HL-60 (cell line): ENCODE data around the gene MGAT4B.

ENCODE experiments used
- GABPA ChIP-seq: IDR thresholded peaks from 2 replicates; pipeline ENCODE4 v1.6.1; 2012; ENCODE audit warnings: low read depth
- POLR2AphosphoS5 ChIP-seq: IDR thresholded peaks from 2 replicates; pipeline ENCODE4 v1.6.1; 2012; ENCODE audit warnings: low read depth
- SPI1 ChIP-seq: IDR thresholded peaks from 2 replicates; pipeline ENCODE4 v1.6.1; 2012; ENCODE audit warnings: low read depth, mild to moderate bottlenecking, borderline replicate concordance
- TF ChIP-seq, protein P1 (sequence below): IDR thresholded peaks from one replicate; pipeline ENCODE4 v1.5.1; 2011; ENCODE audit warnings: low read length, control low read depth, inconsistent platforms; ENCODE audit not compliant: insufficient read depth
- TF ChIP-seq, protein P2 (sequence below): IDR thresholded peaks from 2 replicates; pipeline ENCODE4 v1.6.1; 2012; ENCODE audit warnings: low read depth; ENCODE audit not compliant: insufficient replicate concordance

DNA sequence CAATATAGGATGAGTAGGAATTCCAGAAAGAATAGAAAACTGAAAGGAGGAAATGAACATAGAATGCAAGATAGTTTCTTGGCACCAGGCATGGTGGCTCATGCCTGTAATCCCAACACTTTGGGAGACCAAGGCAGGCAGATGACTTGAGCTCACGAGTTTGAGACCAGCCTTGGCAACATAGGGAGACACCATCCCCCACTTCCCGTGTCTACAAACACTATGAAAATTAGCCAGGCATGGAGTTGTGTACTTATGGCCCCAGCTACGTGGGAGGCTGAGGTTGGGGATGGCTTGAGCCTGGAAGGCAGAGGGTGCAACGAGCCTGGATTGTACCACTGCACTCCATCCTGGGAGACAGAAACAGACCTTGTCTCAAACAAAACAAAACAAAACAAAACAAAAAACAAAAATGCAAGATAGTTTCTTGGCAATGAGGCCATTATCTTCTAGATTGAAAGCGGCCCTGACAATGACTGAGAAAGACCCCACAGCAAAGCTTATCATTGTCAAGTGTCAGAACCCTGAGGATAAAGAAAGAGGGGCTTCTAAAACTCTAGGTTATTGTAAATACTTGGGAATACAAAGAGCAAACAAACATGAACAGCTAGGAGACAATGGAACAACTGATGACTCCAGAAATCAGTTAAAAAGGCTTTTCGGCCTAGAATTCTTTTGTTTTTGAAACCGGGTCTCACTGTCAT lies 23.2 kb upstream of the MGAT4B start:
- TF ChIP-seq, protein P1, sequence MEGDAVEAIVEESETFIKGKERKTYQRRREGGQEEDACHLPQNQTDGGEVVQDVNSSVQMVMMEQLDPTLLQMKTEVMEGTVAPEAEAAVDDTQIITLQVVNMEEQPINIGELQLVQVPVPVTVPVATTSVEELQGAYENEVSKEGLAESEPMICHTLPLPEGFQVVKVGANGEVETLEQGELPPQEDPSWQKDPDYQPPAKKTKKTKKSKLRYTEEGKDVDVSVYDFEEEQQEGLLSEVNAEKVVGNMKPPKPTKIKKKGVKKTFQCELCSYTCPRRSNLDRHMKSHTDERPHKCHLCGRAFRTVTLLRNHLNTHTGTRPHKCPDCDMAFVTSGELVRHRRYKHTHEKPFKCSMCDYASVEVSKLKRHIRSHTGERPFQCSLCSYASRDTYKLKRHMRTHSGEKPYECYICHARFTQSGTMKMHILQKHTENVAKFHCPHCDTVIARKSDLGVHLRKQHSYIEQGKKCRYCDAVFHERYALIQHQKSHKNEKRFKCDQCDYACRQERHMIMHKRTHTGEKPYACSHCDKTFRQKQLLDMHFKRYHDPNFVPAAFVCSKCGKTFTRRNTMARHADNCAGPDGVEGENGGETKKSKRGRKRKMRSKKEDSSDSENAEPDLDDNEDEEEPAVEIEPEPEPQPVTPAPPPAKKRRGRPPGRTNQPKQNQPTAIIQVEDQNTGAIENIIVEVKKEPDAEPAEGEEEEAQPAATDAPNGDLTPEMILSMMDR: no peak
- TF ChIP-seq GABPA (no peak), POLR2AphosphoS5 (no peak), SPI1 (no peak)
- TF ChIP-seq, protein P2, sequence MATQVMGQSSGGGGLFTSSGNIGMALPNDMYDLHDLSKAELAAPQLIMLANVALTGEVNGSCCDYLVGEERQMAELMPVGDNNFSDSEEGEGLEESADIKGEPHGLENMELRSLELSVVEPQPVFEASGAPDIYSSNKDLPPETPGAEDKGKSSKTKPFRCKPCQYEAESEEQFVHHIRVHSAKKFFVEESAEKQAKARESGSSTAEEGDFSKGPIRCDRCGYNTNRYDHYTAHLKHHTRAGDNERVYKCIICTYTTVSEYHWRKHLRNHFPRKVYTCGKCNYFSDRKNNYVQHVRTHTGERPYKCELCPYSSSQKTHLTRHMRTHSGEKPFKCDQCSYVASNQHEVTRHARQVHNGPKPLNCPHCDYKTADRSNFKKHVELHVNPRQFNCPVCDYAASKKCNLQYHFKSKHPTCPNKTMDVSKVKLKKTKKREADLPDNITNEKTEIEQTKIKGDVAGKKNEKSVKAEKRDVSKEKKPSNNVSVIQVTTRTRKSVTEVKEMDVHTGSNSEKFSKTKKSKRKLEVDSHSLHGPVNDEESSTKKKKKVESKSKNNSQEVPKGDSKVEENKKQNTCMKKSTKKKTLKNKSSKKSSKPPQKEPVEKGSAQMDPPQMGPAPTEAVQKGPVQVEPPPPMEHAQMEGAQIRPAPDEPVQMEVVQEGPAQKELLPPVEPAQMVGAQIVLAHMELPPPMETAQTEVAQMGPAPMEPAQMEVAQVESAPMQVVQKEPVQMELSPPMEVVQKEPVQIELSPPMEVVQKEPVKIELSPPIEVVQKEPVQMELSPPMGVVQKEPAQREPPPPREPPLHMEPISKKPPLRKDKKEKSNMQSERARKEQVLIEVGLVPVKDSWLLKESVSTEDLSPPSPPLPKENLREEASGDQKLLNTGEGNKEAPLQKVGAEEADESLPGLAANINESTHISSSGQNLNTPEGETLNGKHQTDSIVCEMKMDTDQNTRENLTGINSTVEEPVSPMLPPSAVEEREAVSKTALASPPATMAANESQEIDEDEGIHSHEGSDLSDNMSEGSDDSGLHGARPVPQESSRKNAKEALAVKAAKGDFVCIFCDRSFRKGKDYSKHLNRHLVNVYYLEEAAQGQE: no peak
